ENCODE data around the gene INHBC.

INHBC gene

GRCh38 chr12:57465030-57465746, 30.6 kb downstream of the INHBC start:
- Mint-ChIP-seq H3K4me3 (no peak overlapping the region), H3K9me3 (no peaks in the 10 kb centered on the region), H3K27me3 (ENCODE audit: low read depth) (peaks cover 20% of the 10 kb centered on the region), H3K4me1 (ENCODE audit: low read depth) (peaks cover 38% of the 10 kb centered on the region), H3K36me3 (ENCODE audit: low read depth) (peaks cover 17% of the 10 kb centered on the region), H3K27ac (no peak overlapping the region)

DNA sequence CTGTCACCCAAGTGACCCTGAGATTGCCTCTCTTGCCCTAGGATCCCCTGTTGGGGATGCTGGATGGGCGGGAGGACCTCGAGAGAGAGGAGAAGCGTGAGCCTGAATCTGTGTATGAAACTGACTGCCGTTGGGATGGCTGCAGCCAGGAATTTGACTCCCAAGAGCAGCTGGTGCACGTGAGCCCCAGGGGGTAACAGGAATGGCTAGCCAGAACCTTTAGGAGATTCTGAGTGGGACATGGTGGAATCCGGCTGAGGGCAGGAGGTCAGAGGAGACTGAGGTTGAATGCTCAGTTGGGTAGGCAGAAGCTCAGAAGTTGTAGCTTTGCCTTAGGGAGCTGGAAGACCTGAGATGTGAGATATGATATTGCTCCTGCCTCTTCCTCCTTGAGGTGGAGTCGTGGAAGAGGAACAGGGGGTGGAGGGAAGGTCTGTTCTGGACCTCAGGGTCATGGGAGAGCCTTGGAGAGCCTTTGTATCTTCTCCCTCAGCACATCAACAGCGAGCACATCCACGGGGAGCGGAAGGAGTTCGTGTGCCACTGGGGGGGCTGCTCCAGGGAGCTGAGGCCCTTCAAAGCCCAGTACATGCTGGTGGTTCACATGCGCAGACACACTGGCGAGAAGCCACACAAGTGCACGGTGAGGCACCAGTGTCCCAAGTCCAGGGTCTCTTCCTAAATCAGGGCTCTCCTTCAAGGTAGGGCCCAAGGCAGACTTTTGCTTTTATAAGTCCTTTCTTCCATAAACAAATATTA, 31.3 kb downstream of the INHBC start:
- Mint-ChIP-seq H3K27me3 (ENCODE audit: low read depth) (peaks cover 15% of the 10 kb centered on the region), H3K4me3 (no peak overlapping the region), H3K9me3 (no peaks in the 10 kb centered on the region), H3K4me1 (ENCODE audit: low read depth) (peaks cover 33% of the 10 kb centered on the region), H3K27ac (no peak overlapping the region), H3K36me3 (ENCODE audit: low read depth) (peaks cover 17% of the 10 kb centered on the region)

GRCh38 chr12:57467212-57467874, 32.8 kb downstream of the INHBC start:
- Mint-ChIP-seq H3K4me1 (ENCODE audit: low read depth) (peaks cover 26% of the 10 kb centered on the region), H3K4me3 (no peak overlapping the region), H3K36me3 (ENCODE audit: low read depth) (peaks cover 22% of the 10 kb centered on the region), H3K9me3 (no peaks in the 10 kb centered on the region), H3K27ac (peak overlapping the region; percentile 18), H3K27me3 (ENCODE audit: low read depth) (peaks cover 5% of the 10 kb centered on the region)

DNA sequence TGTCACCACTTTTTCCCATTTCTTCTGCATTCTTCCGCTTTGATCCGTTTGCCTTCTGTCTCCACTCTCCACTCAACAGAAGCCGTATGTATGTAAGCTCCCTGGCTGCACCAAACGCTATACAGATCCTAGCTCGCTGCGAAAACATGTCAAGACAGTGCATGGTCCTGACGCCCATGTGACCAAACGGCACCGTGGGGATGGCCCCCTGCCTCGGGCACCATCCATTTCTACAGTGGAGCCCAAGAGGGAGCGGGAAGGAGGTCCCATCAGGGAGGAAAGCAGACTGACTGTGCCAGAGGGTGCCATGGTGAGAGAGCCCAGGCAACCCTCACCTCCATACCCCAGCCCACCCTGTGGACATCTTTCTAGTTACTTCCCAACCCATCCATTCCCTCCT, 33.3 kb downstream of the INHBC start:
- H3K9me3 Mint-ChIP-seq, result no peaks in the 10 kb centered on the region
- H3K36me3 Mint-ChIP-seq (ENCODE audit: low read depth), result peaks cover 27% of the 10 kb centered on the region
- H3K4me1 Mint-ChIP-seq (ENCODE audit: low read depth), result peaks cover 23% of the 10 kb centered on the region
- H3K27ac Mint-ChIP-seq, result no peak overlapping the region
- H3K4me3 Mint-ChIP-seq, result no peak overlapping the region
- H3K27me3 Mint-ChIP-seq (ENCODE audit: low read depth), result no peaks in the 10 kb centered on the region

- no peaks in the 10 kb centered on the region for H3K9me3 Mint-ChIP-seq
- H3K27ac Mint-ChIP-seq, result no peak overlapping the region
- no peak overlapping the region for H3K4me3 Mint-ChIP-seq
- peaks cover 39% of the 10 kb centered on the region for H3K36me3 Mint-ChIP-seq (ENCODE audit: low read depth)
- no peaks in the 10 kb centered on the region for H3K27me3 Mint-ChIP-seq (ENCODE audit: low read depth)
- H3K4me1 Mint-ChIP-seq (ENCODE audit: low read depth), result peaks cover 21% of the 10 kb centered on the region
These were observed 34.9 kb downstream of the INHBC start for GRCh38 chr12:57469296-57470164.

DNA sequence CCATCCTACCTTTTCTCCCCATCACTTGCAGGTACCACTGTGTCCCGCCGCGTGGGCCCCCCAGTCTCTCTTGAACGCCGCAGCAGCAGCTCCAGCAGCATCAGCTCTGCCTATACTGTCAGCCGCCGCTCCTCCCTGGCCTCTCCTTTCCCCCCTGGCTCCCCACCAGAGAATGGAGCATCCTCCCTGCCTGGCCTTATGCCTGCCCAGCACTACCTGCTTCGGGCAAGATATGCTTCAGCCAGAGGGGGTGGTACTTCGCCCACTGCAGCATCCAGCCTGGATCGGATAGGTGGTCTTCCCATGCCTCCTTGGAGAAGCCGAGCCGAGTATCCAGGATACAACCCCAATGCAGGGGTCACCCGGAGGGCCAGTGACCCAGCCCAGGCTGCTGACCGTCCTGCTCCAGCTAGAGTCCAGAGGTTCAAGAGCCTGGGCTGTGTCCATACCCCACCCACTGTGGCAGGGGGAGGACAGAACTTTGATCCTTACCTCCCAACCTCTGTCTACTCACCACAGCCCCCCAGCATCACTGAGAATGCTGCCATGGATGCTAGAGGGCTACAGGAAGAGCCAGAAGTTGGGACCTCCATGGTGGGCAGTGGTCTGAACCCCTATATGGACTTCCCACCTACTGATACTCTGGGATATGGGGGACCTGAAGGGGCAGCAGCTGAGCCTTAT, 35.8 kb downstream of the INHBC start:
- Mint-ChIP-seq H3K27me3 (ENCODE audit: low read depth) (no peaks in the 10 kb centered on the region), H3K4me1 (ENCODE audit: low read depth) (peaks cover 21% of the 10 kb centered on the region), H3K27ac (no peak overlapping the region), H3K36me3 (ENCODE audit: low read depth) (peaks cover 43% of the 10 kb centered on the region), H3K4me3 (no peak overlapping the region), H3K9me3 (no peaks in the 10 kb centered on the region)

DNA sequence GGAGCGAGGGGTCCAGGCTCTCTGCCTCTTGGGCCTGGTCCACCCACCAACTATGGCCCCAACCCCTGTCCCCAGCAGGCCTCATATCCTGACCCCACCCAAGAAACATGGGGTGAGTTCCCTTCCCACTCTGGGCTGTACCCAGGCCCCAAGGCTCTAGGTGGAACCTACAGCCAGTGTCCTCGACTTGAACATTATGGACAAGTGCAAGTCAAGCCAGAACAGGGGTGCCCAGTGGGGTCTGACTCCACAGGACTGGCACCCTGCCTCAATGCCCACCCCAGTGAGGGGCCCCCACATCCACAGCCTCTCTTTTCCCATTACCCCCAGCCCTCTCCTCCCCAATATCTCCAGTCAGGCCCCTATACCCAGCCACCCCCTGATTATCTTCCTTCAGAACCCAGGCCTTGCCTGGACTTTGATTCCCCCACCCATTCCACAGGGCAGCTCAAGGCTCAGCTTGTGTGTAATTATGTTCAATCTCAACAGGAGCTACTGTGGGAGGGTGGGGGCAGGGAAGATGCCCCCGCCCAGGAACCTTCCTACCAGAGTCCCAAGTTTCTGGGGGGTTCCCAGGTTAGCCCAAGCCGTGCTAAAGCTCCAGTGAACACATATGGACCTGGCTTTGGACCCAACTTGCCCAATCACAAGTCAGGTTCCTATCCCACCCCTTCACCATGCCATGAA, 36.5 kb downstream of the INHBC start:
- peaks cover 21% of the 10 kb centered on the region for H3K4me1 Mint-ChIP-seq (ENCODE audit: low read depth)
- no peaks in the 10 kb centered on the region for H3K27me3 Mint-ChIP-seq (ENCODE audit: low read depth)
- peaks cover 44% of the 10 kb centered on the region for H3K36me3 Mint-ChIP-seq (ENCODE audit: low read depth)
- no peaks in the 10 kb centered on the region for H3K9me3 Mint-ChIP-seq
- no peak overlapping the region for H3K4me3 Mint-ChIP-seq
- no peak overlapping the region for H3K27ac Mint-ChIP-seq

GRCh38 chr12:57471661-57472060, 37.1 kb downstream of the INHBC start:
- Mint-ChIP-seq H3K36me3 (ENCODE audit: low read depth) (peaks cover 49% of the 10 kb centered on the region), H3K27ac (no peak overlapping the region)

DNA sequence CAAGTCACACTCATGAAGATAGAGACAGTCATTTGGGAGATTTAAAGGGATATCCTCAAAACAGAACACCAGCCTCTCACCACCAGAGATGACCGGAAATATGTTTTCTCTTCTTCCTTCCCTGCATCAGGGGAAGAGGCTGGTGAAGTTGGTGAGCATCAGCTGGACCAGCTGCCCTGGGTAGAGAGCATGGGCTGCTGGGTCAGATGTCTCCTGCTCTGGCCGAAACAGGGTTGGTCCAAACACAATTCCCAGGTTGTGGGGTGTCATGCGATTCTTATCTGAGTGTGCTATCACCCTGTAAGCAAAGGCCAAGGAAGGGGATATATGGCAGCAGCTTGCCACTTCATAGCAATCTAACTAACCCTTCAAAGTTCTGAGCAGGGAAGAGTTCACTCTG, 37.8 kb downstream of the INHBC start:
- no peak overlapping the region for H3K4me3 Mint-ChIP-seq

More at GRCh38 chr12:57471661-57472060, 37.1 kb downstream of the INHBC start:
- H3K4me3 Mint-ChIP-seq, result no peak overlapping the region
- H3K4me1 Mint-ChIP-seq (ENCODE audit: low read depth), result peaks cover 26% of the 10 kb centered on the region
- H3K27me3 Mint-ChIP-seq (ENCODE audit: low read depth), result no peaks in the 10 kb centered on the region
- H3K9me3 Mint-ChIP-seq, result no peaks in the 10 kb centered on the region

GRCh38 chr12:57473392-57473791, 38.8 kb downstream of the INHBC start:
- Mint-ChIP-seq H3K36me3 (ENCODE audit: low read depth) (peaks cover 49% of the 10 kb centered on the region), H3K27me3 (ENCODE audit: low read depth) (no peaks in the 10 kb centered on the region), H3K4me3 (peak overlapping the region; percentile 6), H3K27ac (no peak overlapping the region), H3K4me1 (ENCODE audit: low read depth) (peaks cover 36% of the 10 kb centered on the region), H3K9me3 (no peaks in the 10 kb centered on the region)

More for the DNA sequence above, 37.8 kb downstream of the INHBC start:
- Mint-ChIP-seq H3K27me3 (ENCODE audit: low read depth) (no peaks in the 10 kb centered on the region), H3K36me3 (ENCODE audit: low read depth) (peaks cover 52% of the 10 kb centered on the region), H3K27ac (no peak overlapping the region), H3K9me3 (no peaks in the 10 kb centered on the region), H3K4me1 (ENCODE audit: low read depth) (peaks cover 29% of the 10 kb centered on the region)

- no peaks in the 10 kb centered on the region for H3K9me3 Mint-ChIP-seq
- no peak overlapping the region for H3K27ac Mint-ChIP-seq
- no peaks in the 10 kb centered on the region for H3K27me3 Mint-ChIP-seq (ENCODE audit: low read depth)
- peaks cover 41% of the 10 kb centered on the region for H3K4me1 Mint-ChIP-seq (ENCODE audit: low read depth)
- H3K4me3 Mint-ChIP-seq, result peak overlapping the region; percentile 68
- H3K36me3 Mint-ChIP-seq (ENCODE audit: low read depth), result peaks cover 47% of the 10 kb centered on the region
These were observed 39.3 kb downstream of the INHBC start for GRCh38 chr12:57473886-57474285.

GRCh38 chr12:57474430-57474829, 39.8 kb downstream of the INHBC start:
- peaks cover 46% of the 10 kb centered on the region for H3K4me1 Mint-ChIP-seq (ENCODE audit: low read depth)
- no peaks in the 10 kb centered on the region for H3K27me3 Mint-ChIP-seq (ENCODE audit: low read depth)
- no peaks in the 10 kb centered on the region for H3K9me3 Mint-ChIP-seq
- H3K36me3 Mint-ChIP-seq (ENCODE audit: low read depth), result peaks cover 44% of the 10 kb centered on the region
- H3K4me3 Mint-ChIP-seq, result peak overlapping the region; percentile 68
- peak overlapping the region; percentile 22 for H3K27ac Mint-ChIP-seq

GRCh38 chr12:57474862-57475261, 40.3 kb downstream of the INHBC start:
- H3K4me3 Mint-ChIP-seq, result peak overlapping the region; percentile 68
- H3K9me3 Mint-ChIP-seq, result no peaks in the 10 kb centered on the region
- peaks cover 43% of the 10 kb centered on the region for H3K36me3 Mint-ChIP-seq (ENCODE audit: low read depth)
- H3K27me3 Mint-ChIP-seq (ENCODE audit: low read depth), result no peaks in the 10 kb centered on the region
- no peak overlapping the region for H3K27ac Mint-ChIP-seq
- H3K4me1 Mint-ChIP-seq (ENCODE audit: low read depth), result peaks cover 50% of the 10 kb centered on the region

Data from T-helper 1 cell treated with Interleukin-12 subunit alpha and Interleukin-12 subunit beta and Interleukin-4 antibody, amounts not matched to agents 30 μg/mL and 1 μg/mL, for 36 hours (primary cell).